B cell (primary cell): ENCODE results near the gene TRAF5. TPM values are rescaled to one million over a fixed set of nuclear protein-coding genes. Genes with fewer than 3 reads are reported as not detected.

Source experiments
- ATAC-seq: fragments of 200-7000 bp; cut with Tn5 transposase; one replicate; pipeline ENCODE4 v1.10.0; 2021; ENCODE audit warnings: low read depth, mild to moderate bottlenecking, moderate number of reproducible peaks, moderate library complexity
- CTCF ChIA-PET: fragments of 350-600 bp; sonication (Branson Sonifier 250); formaldehyde crosslinking; loops from one replicate; lab custom pipeline; 2021; ENCODE audit warnings: antibody characterized with exemption, inconsistent platforms; lab: Charles Lee
- POLR2A ChIA-PET: fragments of 350-600 bp; sonication (Branson Sonifier 250); formaldehyde crosslinking; loops from one replicate; lab custom pipeline; 2021; ENCODE audit warnings: antibody characterized with exemption; lab: Charles Lee
- DNase-seq: peaks from one replicate; pipeline ENCODE4 v3.0.0; 2013
- H2AFZ ChIP-seq: 2 replicates; pipeline ENCODE4 v1.6.1; 2012; ENCODE audit warnings: mild to moderate bottlenecking, low read depth, low read length; ENCODE audit not compliant: insufficient read depth, poor library complexity, severe bottlenecking
- H3K27ac ChIP-seq, 2 donors: 1 replicate in 1 of 2; 2 replicates in 1 of 2; pipeline ENCODE4 v1.5.1; 2012 to 2013; ENCODE audit warnings: low read length in 2 of 2, mild to moderate bottlenecking in 2 of 2, moderate library complexity in 1 of 2
- H3K27me3 ChIP-seq, 4 experiments: fragments of 200-600 bp in 1 of 4; sonication (generic) in 1 of 4; replicated peaks in 1 of 4; 1 replicate in 2 of 4; 2 replicates in 2 of 4; pipeline versions ENCODE4 v1.6.1 to v1.7.0; 2013 to 2016; ENCODE audit warnings: low read length in 3 of 4, mild to moderate bottlenecking in 2 of 4, mixed read lengths in 1 of 4, moderate library complexity in 1 of 4; ENCODE audit not compliant: insufficient read depth in 4 of 4, control insufficient read depth in 3 of 4; ENCODE audit errors: control extremely low read depth in 1 of 4
- H3K36me3 ChIP-seq, 2 experiments: replicated peaks in 1 of 2; 1 replicate in 1 of 2; 2 replicates in 1 of 2; pipeline versions ENCODE4 v1.6.1 to v1.7.1; 2013; ENCODE audit warnings: low read length in 1 of 2; ENCODE audit not compliant: insufficient read depth in 2 of 2, control insufficient read depth in 1 of 2; ENCODE audit errors: control extremely low read depth in 1 of 2, extremely low read depth in 1 of 2
- H3K4me1 ChIP-seq, 2 donors: fragments of 200-600 bp in 1 of 2; sonication (generic) in 1 of 2; 1 replicate in 1 of 2; 2 replicates in 1 of 2; pipeline versions ENCODE4 v1.5.1 to v1.6.1; 2013 to 2017; ENCODE audit warnings: low read length in 2 of 2; ENCODE audit not compliant: control insufficient read depth in 2 of 2, insufficient read depth in 2 of 2
- H3K4me2 ChIP-seq: replicated peaks from 2 replicates; pipeline ENCODE3; 2012; ENCODE audit warnings: mild to moderate bottlenecking, low read depth, low read length; ENCODE audit not compliant: poor library complexity, severe bottlenecking
- H3K4me3 ChIP-seq, 5 experiments: fragments of 200-600 bp in 1 of 5; sonication (generic) in 1 of 5; 1 replicate in 3 of 5; 2 replicates in 2 of 5; pipeline versions ENCODE4 v1.5.1 to v1.7.0; 2011 to 2016; ENCODE audit warnings: low read length in 4 of 5, mild to moderate bottlenecking in 4 of 5, low read depth in 2 of 5, control low read depth in 1 of 5, moderate library complexity in 1 of 5; ENCODE audit not compliant: insufficient read depth in 1 of 5; ENCODE audit errors: control extremely low read depth in 1 of 5, extremely low read depth in 1 of 5
- H3K79me2 ChIP-seq: fragments of 200-600 bp; sonication (generic); one replicate; pipeline ENCODE4 v1.6.0; 2016; ENCODE audit warnings: low read length; ENCODE audit not compliant: control insufficient read depth, insufficient read depth
- H3K9ac ChIP-seq: fragments of 200-600 bp; sonication (generic); 2 replicates; pipeline ENCODE4 v1.6.1; 2017; ENCODE audit warnings: mild to moderate bottlenecking, low read length, moderate library complexity
- H3K9me3 ChIP-seq, 3 donors: one replicate each; pipeline versions ENCODE4 v1.6.1 to v1.7.1; 2013; ENCODE audit warnings: low read length in 2 of 3; ENCODE audit not compliant: control insufficient read depth in 2 of 3, insufficient read depth in 1 of 3; ENCODE audit errors: control extremely low read depth in 1 of 3
- H4K20me1 ChIP-seq: 2 replicates; pipeline ENCODE4 v1.6.0; 2012; ENCODE audit warnings: mild to moderate bottlenecking, low read length; ENCODE audit not compliant: insufficient read depth, control insufficient read depth, poor library complexity, severe bottlenecking
- H3K27ac Mint-ChIP-seq: one replicate; pipeline ENCODE4 v1.8.0; 2021; ENCODE audit warnings: mixed read lengths
- H3K27me3 Mint-ChIP-seq: one replicate; pipeline ENCODE4 v1.8.0; 2021; ENCODE audit warnings: mixed read lengths
- H3K4me1 Mint-ChIP-seq: one replicate; pipeline ENCODE4 v1.8.0; 2021; ENCODE audit warnings: mixed read lengths
- H3K4me3 Mint-ChIP-seq: one replicate; pipeline ENCODE4 v1.8.0; 2021; ENCODE audit warnings: mixed read lengths
- H3K9me3 Mint-ChIP-seq: one replicate; pipeline ENCODE4 v1.8.0; 2022; ENCODE audit warnings: mixed read lengths; ENCODE audit not compliant: insufficient read depth
- EZH2 ChIP-seq: IDR thresholded peaks from 2 replicates; pipeline ENCODE4 v1.6.1; 2012; ENCODE audit warnings: borderline replicate concordance, low read depth, mild to moderate bottlenecking, moderate library complexity, low read length; ENCODE audit not compliant: insufficient read depth, poor library complexity, severe bottlenecking
- WGBS: methylation state at CpG from one replicate; pipeline ENCODE4 v1.1.5; 2013; ENCODE audit warnings: missing lambda C conversion rate; ENCODE audit not compliant: insufficient coverage; 5-methylcytosine and 5-hydroxymethylcytosine counted together
- intact Hi-C: fragments of 100-400 bp; cut with micrococcal nuclease; formaldehyde crosslinking; loops from one replicate; pipeline ENCODE4 v1.10.0; 2022
- polyA plus RNA-seq: library from polyadenylated mRNA; depleted of rRNA; stranded (reverse); fragments of >200 nt; gene quantifications from 2 replicates; pipeline ENCODE4 v1.2.3, GENCODE V29; 2012
- total RNA-seq, 2 donors: library from RNA; stranded (reverse); fragments of 120-200 nt in 1 of 2; gene quantifications; 1 replicate in 1 of 2; 2 replicates in 1 of 2; pipeline versions ENCODE4 v1.2.3 to v1.2.4, GENCODE V29; 2013 to 2022
- TF ChIP-seq, protein P1 (sequence below): fragments of 200-600 bp; IDR thresholded peaks from one replicate; pipeline ENCODE4 v1.8.0; 2022; ENCODE audit warnings: antibody characterized with exemption, mild to moderate bottlenecking

TRAF5 gene
- total and polyA plus RNA-seq, 2 donors (not counting 1 experiment from before 2014, with no cell fraction given): 129 to 143 TPM

- TF ChIP-seq EZH2: no peak
- TF ChIP-seq, protein P1, sequence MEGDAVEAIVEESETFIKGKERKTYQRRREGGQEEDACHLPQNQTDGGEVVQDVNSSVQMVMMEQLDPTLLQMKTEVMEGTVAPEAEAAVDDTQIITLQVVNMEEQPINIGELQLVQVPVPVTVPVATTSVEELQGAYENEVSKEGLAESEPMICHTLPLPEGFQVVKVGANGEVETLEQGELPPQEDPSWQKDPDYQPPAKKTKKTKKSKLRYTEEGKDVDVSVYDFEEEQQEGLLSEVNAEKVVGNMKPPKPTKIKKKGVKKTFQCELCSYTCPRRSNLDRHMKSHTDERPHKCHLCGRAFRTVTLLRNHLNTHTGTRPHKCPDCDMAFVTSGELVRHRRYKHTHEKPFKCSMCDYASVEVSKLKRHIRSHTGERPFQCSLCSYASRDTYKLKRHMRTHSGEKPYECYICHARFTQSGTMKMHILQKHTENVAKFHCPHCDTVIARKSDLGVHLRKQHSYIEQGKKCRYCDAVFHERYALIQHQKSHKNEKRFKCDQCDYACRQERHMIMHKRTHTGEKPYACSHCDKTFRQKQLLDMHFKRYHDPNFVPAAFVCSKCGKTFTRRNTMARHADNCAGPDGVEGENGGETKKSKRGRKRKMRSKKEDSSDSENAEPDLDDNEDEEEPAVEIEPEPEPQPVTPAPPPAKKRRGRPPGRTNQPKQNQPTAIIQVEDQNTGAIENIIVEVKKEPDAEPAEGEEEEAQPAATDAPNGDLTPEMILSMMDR: no peak
- H3K79me2 ChIP-seq: peaks cover 8% of the 10 kb centered on the region
- peak overlapping the region; percentile 96 to 98 for H3K27ac ChIP-seq
- H4K20me1 ChIP-seq: no peaks in the 10 kb centered on the region
- H3K4me3 ChIP-seq: peak overlapping the region; percentile 75 to 92 (median 88)
- peak overlapping the region; percentile 95 for H2AFZ ChIP-seq
- POLR2A ChIA-PET: interaction anchor here (0.5 to 1.3 kb wide), 2 partner anchors 12 to 57 kb away, joined by 3 read pairs; partner anchors contain the start of gene TRAF5
- Mint-ChIP-seq H3K4me1 (peaks cover 22% of the 10 kb centered on the region), H3K9me3 (no peaks in the 10 kb centered on the region), H3K4me3 (peak overlapping the region; percentile 89), H3K27ac (peak overlapping the region; percentile 100), H3K27me3 (no peaks in the 10 kb centered on the region)
- DNase-seq: peak; percentile 89
- H3K4me2 ChIP-seq: peak overlapping the region; percentile 79
- no peaks in the 10 kb centered on the region for H3K27me3 ChIP-seq
- H3K9me3 ChIP-seq: no peaks in the 10 kb centered on the region
- peak; percentile 96 for ATAC-seq
- CTCF ChIA-PET: interaction anchor here (1.0 to 1.3 kb wide), 7 partner anchors 24 to 1559 kb away, joined by 3 to 13 read pairs (median 5); no protein-coding TSS in a partner anchor
- H3K9ac ChIP-seq: peak overlapping the region; percentile 90
- H3K36me3 ChIP-seq: no peaks in the 10 kb centered on the region
- intact Hi-C loops: loop anchor here (1.0 to 10.0 kb wide), 7 partner anchors 34 to 446 kb away; partner anchors contain the start of gene SLC30A1
- 7% methylated on average over 47 of the region's 49 CpGs for WGBS
- H3K4me1 ChIP-seq: peaks cover 13 to 14% of the 10 kb centered on the region in 2 donors
Measured at GRCh38 chr1:211382714-211383480, 56.3 kb downstream of the TRAF5 start.

GRCh38 chr1:211384524-211384923 lies 57.9 kb downstream of the TRAF5 start:
- TF ChIP-seq, protein P1: no peak
- no peak for TF ChIP-seq EZH2
- ChIA-PET CTCF (no interaction called here), POLR2A (no interaction called here)
- Histone ChIP-seq H3K4me3 (no peak overlapping the region), H2AFZ (no peak overlapping the region), H3K9me3 (no peaks in the 10 kb centered on the region), H3K27me3 (no peaks in the 10 kb centered on the region), H3K36me3 (no peaks in the 10 kb centered on the region), H3K4me2 (no peak overlapping the region), H3K9ac (no peak overlapping the region), H3K4me1 (peaks cover 13 to 14% of the 10 kb centered on the region in 2 donors), H3K27ac (no peak overlapping the region), H4K20me1 (no peaks in the 10 kb centered on the region), H3K79me2 (peaks cover 8% of the 10 kb centered on the region)
- Mint-ChIP-seq H3K27me3 (no peaks in the 10 kb centered on the region), H3K9me3 (no peaks in the 10 kb centered on the region), H3K4me3 (no peak overlapping the region), H3K27ac (no peak overlapping the region), H3K4me1 (peaks cover 22% of the 10 kb centered on the region)
- no CpG with 5 or more reads among the region's 3 CpGs for WGBS
- intact Hi-C loops: loop anchor here (10.0 kb wide), 1 partner anchor 130 kb away; no protein-coding TSS in a partner anchor
- no peak for ATAC-seq
- DNase-seq: no peak
